GM12878 (cell line): ENCODE data around the gene MYO15A. TPM values are rescaled to one million over a fixed set of nuclear protein-coding genes. Genes with fewer than 3 reads are reported as not detected.

Experiments
- ATAC-seq: fragments of 200-7000 bp; cut with Tn5 transposase; 3 replicates; pipeline ENCODE4 v1.9.1; 2020; ENCODE audit warnings: mild to moderate bottlenecking, moderate library complexity
- BruUV-seq: library from RNA; stranded (reverse); fragments of 400-500 nt; replicated peaks from 2 replicates; lab custom pipeline; 2021; lab: Mats Ljungman, UMichigan
- CTCF ChIA-PET: fragments of 300-600 bp; sonication (Branson Sonifier 250); formaldehyde crosslinking; extraction: SDS; loops from one replicate; lab custom pipeline; 2021; ENCODE audit warnings: inconsistent platforms; lab: Yijun Ruan, JAX
- POLR2A ChIA-PET: fragments of 350-600 bp; formaldehyde crosslinking; extraction: SDS; loops from one replicate; lab custom pipeline; 2021; ENCODE audit warnings: inconsistent platforms; lab: Charles Lee
- RAD21 ChIA-PET: fragments of 300-600 bp; sonication (Branson Sonifier 250); formaldehyde crosslinking; loops from one replicate; lab custom pipeline; 2023; ENCODE audit warnings: antibody characterized with exemption; ENCODE audit not compliant: unreplicated experiment; lab: Charles Lee
- SMC1A ChIA-PET: fragments of 300-600 bp; sonication (Branson Sonifier 250); formaldehyde crosslinking; loops from one replicate; lab custom pipeline; 2023; ENCODE audit not compliant: unreplicated experiment, uncharacterized antibody; lab: Charles Lee
- DNase-seq: peaks from one replicate; pipeline ENCODE4 v3.0.0-alpha.2; 2011; ENCODE audit warnings: low read depth, low spot score
- FAIRE-seq: peaks from 3 replicates; lab custom pipeline; 2011; peaks lifted over from hg19 to GRCh38; lab: Jason Lieb, UNC
- H2AFZ ChIP-seq: 2 replicates; pipeline ENCODE4 v1.6.0; 2011; ENCODE audit warnings: low read depth, low read length, control low read depth; ENCODE audit not compliant: control insufficient read depth
- H3K27ac ChIP-seq: 2 replicates; pipeline ENCODE4 v1.5.1; 2011; ENCODE audit warnings: control low read depth; ENCODE audit not compliant: control insufficient read depth, insufficient read depth
- H3K27me3 ChIP-seq, 2 experiments: replicated peaks in 1 of 2; 2 replicates each; pipeline versions ENCODE4 v1.6.0 to v1.6.1; 2011; ENCODE audit warnings: low read length in 1 of 2; ENCODE audit not compliant: control insufficient read depth in 2 of 2, insufficient read depth in 2 of 2
- H3K36me3 ChIP-seq, 2 experiments: 2 replicates each; pipeline ENCODE4 v1.5.1; 2011; ENCODE audit warnings: low read length in 1 of 2; ENCODE audit not compliant: control insufficient read depth in 2 of 2, insufficient read depth in 2 of 2
- H3K4me1 ChIP-seq: 2 replicates; pipeline ENCODE4 v1.6.1; 2011; ENCODE audit warnings: mild to moderate bottlenecking, low read length, moderate library complexity, mixed read lengths; ENCODE audit not compliant: control insufficient read depth, insufficient read depth
- H3K4me2 ChIP-seq: 2 replicates; pipeline ENCODE4 v1.6.0; 2011; ENCODE audit warnings: control low read depth; ENCODE audit not compliant: control insufficient read depth, insufficient read depth
- H3K4me3 ChIP-seq: fragments of 200-600 bp; sonication (generic); 2 replicates; pipeline ENCODE4 v1.5.1; 2016
- H3K79me2 ChIP-seq: 2 replicates; pipeline ENCODE4 v1.6.0; 2011; ENCODE audit warnings: low read length; ENCODE audit not compliant: control insufficient read depth, insufficient read depth
- H3K9ac ChIP-seq: 2 replicates; pipeline ENCODE4 v1.8.0; 2011; ENCODE audit warnings: low read length, control low read depth, mixed read lengths; ENCODE audit not compliant: control insufficient read depth, insufficient read depth
- H3K9me3 ChIP-seq: replicated peaks from 3 replicates; pipeline ENCODE4 v1.5.1; 2011; ENCODE audit warnings: mild to moderate bottlenecking, low read length; ENCODE audit not compliant: control insufficient read depth, insufficient read depth
- H4K20me1 ChIP-seq: 2 replicates; pipeline ENCODE4 v1.6.0; 2011; ENCODE audit not compliant: control insufficient read depth, insufficient read depth
- HDGF ChIP-seq: fragments of 450-650 bp; IDR thresholded peaks from 2 replicates; pipeline ENCODE4 v1.6.1; 2016; ENCODE audit warnings: antibody characterized with exemption
- WGBS: methylation state at CpG from one replicate; pipeline ENCODE4 v1.1.6; 2016; ENCODE audit warnings: low lambda C conversion rate; ENCODE audit not compliant: insufficient replicate concordance, insufficient coverage; ENCODE audit errors: missing lambda C conversion rate; 5-methylcytosine and 5-hydroxymethylcytosine counted together
- in situ Hi-C: fragments of 300-500 bp; cut with MboI; formaldehyde crosslinking; loops from 9 replicates; pipeline ENCODE4 v1.14.3; 2018; ENCODE audit warnings: mixed read lengths
- intact Hi-C: fragments of 100-400 bp; cut with micrococcal nuclease; formaldehyde crosslinking; loops from one replicate; pipeline ENCODE4 v1.14.2; 2022; ENCODE audit not compliant: unreplicated experiment
- polyA plus RNA-seq, 11 experiments: library from polyadenylated mRNA; depleted of rRNA in 4 of 11; unstranded in 6 of 11; stranded (reverse) in 5 of 11; fragments of >200 nt; fragmentation: Nextera tagmentation in 4 of 11; fragmentation: Illumina TruSeq in 1 of 11; extraction: Ambion mirVana in 4 of 11; extraction: Trizol in 1 of 11; gene quantifications; 1 replicate in 1 of 11; 2 replicates in 10 of 11; pipeline versions ENCODE4 v1.2.1 to v1.2.3, GENCODE V29; 2011 to 2016; ENCODE audit warnings: inconsistent platforms in 2 of 11, missing spikeins in 2 of 11, low read depth in 1 of 11
- total RNA-seq, 4 experiments: library from RNA; depleted of rRNA in 3 of 4; stranded (reverse); fragments of >200 nt in 3 of 4; fragmentation: Illumina TruSeq in 1 of 4; extraction: Trizol in 1 of 4; gene quantifications; 2 replicates each; pipeline versions ENCODE4 v1.2.1 to v1.2.3, GENCODE V29; 2013 to 2021
- TF ChIP-seq, protein P1 (sequence below): fragments of 450-650 bp; IDR thresholded peaks from 2 replicates; pipeline ENCODE4 v1.6.1; 2017; ENCODE audit warnings: antibody characterized with exemption, mild to moderate bottlenecking, moderate library complexity

MYO15A gene
- total and polyA plus RNA-seq, 10 of the 15 experiments (the other 5 are each of a cell fraction or from before 2014, with no cell fraction given), result 0.03 to 0.77 (median 0.21) TPM; not detected in 4

DNA sequence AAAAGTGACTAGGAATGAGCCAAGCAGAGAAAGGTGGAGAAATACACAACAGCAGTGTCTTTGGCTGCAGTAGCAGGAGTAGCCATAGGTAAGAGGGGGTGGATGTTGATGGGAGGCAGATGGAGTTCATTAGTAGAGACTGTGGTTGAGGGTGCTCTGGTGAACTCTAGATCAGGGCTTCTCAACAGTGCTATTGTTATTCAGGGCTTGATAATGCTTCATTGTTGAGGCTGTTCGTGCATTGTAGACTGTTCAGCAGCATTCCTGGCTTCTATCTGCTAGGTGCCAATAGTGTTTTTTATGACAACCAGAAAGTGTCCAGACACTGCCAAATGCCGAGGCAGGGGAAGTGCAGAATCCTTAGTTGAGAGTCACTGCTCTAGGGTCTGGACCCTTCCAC is 78.7 kb downstream of the MYO15A start:
- H3K79me2 ChIP-seq, result peaks cover 81% of the 10 kb centered on the region
- no peak overlapping the region for H2AFZ ChIP-seq
- no peak for DNase-seq
- SMC1A ChIA-PET, result interaction anchor here (1.3 kb wide), 1 partner anchor 45 kb away, joined by 5 read pairs; no protein-coding TSS in a partner anchor
- ATAC-seq, result no peak
- peak overlapping the region; percentile 83 for H3K4me3 ChIP-seq
- H3K36me3 ChIP-seq, result peaks cover 7 to 19% of the 10 kb centered on the region in 2 experiments
- intact Hi-C loops (loop anchor here (2.0 kb wide), 1 partner anchor 46 kb away; no protein-coding TSS in a partner anchor), in situ Hi-C loops (no loop called here)
- BruUV-seq, result no TSS peak
- H3K9ac ChIP-seq, result peak overlapping the region; percentile 89
- peaks cover 28% of the 10 kb centered on the region for H4K20me1 ChIP-seq
- POLR2A ChIA-PET, result interaction anchor here (1.1 kb wide), 1 partner anchor 22 kb away, joined by 3 read pairs; no protein-coding TSS in a partner anchor
- H3K4me1 ChIP-seq, result peaks cover 3% of the 10 kb centered on the region; the same call in 1 of the 2 replicates
- WGBS, result 48% methylated on average over 2 of the region's 2 CpGs
- no peak for FAIRE-seq
- no peaks in the 10 kb centered on the region for H3K9me3 ChIP-seq
- CTCF ChIA-PET, result interaction anchor here (5.3 kb wide), 1 partner anchor 45 kb away, joined by 43 read pairs; no protein-coding TSS in a partner anchor
- H3K27me3 ChIP-seq, result no peaks in the 10 kb centered on the region
- TF ChIP-seq, protein P1, sequence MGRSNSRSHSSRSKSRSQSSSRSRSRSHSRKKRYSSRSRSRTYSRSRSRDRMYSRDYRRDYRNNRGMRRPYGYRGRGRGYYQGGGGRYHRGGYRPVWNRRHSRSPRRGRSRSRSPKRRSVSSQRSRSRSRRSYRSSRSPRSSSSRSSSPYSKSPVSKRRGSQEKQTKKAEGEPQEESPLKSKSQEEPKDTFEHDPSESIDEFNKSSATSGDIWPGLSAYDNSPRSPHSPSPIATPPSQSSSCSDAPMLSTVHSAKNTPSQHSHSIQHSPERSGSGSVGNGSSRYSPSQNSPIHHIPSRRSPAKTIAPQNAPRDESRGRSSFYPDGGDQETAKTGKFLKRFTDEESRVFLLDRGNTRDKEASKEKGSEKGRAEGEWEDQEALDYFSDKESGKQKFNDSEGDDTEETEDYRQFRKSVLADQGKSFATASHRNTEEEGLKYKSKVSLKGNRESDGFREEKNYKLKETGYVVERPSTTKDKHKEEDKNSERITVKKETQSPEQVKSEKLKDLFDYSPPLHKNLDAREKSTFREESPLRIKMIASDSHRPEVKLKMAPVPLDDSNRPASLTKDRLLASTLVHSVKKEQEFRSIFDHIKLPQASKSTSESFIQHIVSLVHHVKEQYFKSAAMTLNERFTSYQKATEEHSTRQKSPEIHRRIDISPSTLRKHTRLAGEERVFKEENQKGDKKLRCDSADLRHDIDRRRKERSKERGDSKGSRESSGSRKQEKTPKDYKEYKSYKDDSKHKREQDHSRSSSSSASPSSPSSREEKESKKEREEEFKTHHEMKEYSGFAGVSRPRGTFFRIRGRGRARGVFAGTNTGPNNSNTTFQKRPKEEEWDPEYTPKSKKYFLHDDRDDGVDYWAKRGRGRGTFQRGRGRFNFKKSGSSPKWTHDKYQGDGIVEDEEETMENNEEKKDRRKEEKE, result no peak
- TF ChIP-seq HDGF, result 0 out of 2 replicates have a peak, but pooled peaks have one; percentile 31
- TF ChIP-seq, all 136 proteins: peak for 1
- H3K4me2 ChIP-seq, result peak overlapping the region; percentile 95
- no peak overlapping the region; the same call in 1 of the 2 replicates for H3K27ac ChIP-seq
- RAD21 ChIA-PET, result no interaction called here
